Measurements from ENCODE around the gene PIGR.
A peak's percentile ranks its signal among the peaks of the same experiment; 100 is the strongest.

GRCh38 chr1:206895837-206896242 lies 50.4 kb downstream of the PIGR start:
- 0 out of 2 replicates have a peak, but pooled peaks have one; percentile 14 for TF ChIP-seq FOS (IDR thresholded peaks at IDR 0.05; ENCODE audit: low read depth, low read length)
- TF ChIP-seq RAD21 (IDR thresholded peaks at IDR 0.05; ENCODE audit: low read length): no peak
- TF ChIP-seq CTCF (conservative IDR thresholded peaks at IDR 0.05; ENCODE audit: low read depth, low read length): no peak
- no peak for TF ChIP-seq RFX5 (IDR thresholded peaks at IDR 0.05; ENCODE audit: low read depth, low read length)
- TF ChIP-seq BHLHE40 (IDR thresholded peaks at IDR 0.05; ENCODE audit: low read depth, low read length): peak; percentile 3; the same call in 1 of the 2 replicates
- TF ChIP-seq POLR2A (IDR thresholded peaks at IDR 0.05; ENCODE audit: low read depth, low read length): no peak; the same call in 1 of the 2 replicates
- no peak for TF ChIP-seq USF2 (IDR thresholded peaks at IDR 0.05; ENCODE audit: low read depth, low read length)
- TF ChIP-seq CEBPB (IDR thresholded peaks at IDR 0.05; ENCODE audit: low read depth, low read length): peak; percentile 59
- TF ChIP-seq MAFK (IDR thresholded peaks at IDR 0.05; ENCODE audit: low read depth, low read length): no peak

All from IMR-90 (cell line).